Kidney (tissue), 14 donors: Measurements from ENCODE around the gene RELA. TPM values are rescaled to one million over a fixed set of nuclear protein-coding genes. Genes with fewer than 3 reads are reported as not detected.
A peak's percentile ranks its signal among the peaks of the same experiment; 100 is the strongest.

Source experiments
- DNase-seq, 5 donors: peaks; one replicate each; pipeline ENCODE4 v3.0.0-alpha.2; 2013 to 2020
- FAIRE-seq: peaks from 2 replicates; lab custom pipeline; 2012; peaks lifted over from hg19 to GRCh38; lab: Jason Lieb, UNC
- H3K27ac ChIP-seq, 2 donors: one replicate each; pipeline ENCODE4 v1.7.0; 2013; ENCODE audit warnings: low read depth in 2 of 2, low read length in 2 of 2, inconsistent platforms in 1 of 2
- H3K27me3 ChIP-seq: one replicate; pipeline ENCODE4 v1.7.1; 2013; ENCODE audit warnings: low read length, inconsistent platforms; ENCODE audit not compliant: control insufficient read depth, insufficient read depth
- H3K36me3 ChIP-seq, 3 donors: one replicate each; pipeline versions ENCODE4 v1.7.0 to v1.7.1; 2013; ENCODE audit warnings: low read length in 3 of 3, control low read depth in 1 of 3, inconsistent platforms in 1 of 3; ENCODE audit not compliant: insufficient read depth in 3 of 3, control insufficient read depth in 2 of 3
- H3K4me1 ChIP-seq, 3 donors: one replicate each; pipeline versions ENCODE4 v1.7.0 to v1.7.1; 2013; ENCODE audit warnings: low read length in 3 of 3, inconsistent platforms in 1 of 3, low read depth in 1 of 3; ENCODE audit not compliant: control insufficient read depth in 2 of 3, insufficient read depth in 2 of 3
- H3K4me3 ChIP-seq, 3 donors: one replicate each; pipeline versions ENCODE4 v1.7.0 to v1.8.1; 2013; ENCODE audit warnings: low read length in 3 of 3, control low read depth in 1 of 3, inconsistent platforms in 1 of 3
- H3K9ac ChIP-seq, 3 donors: one replicate each; pipeline versions ENCODE4 v1.7.0 to v1.7.1; 2013; ENCODE audit warnings: low read length in 3 of 3, control low read depth in 1 of 3, inconsistent platforms in 1 of 3
- H3K9me3 ChIP-seq, 3 donors: one replicate each; pipeline versions ENCODE4 v1.7.0 to v1.7.1; 2013; ENCODE audit warnings: low read length in 3 of 3, control low read depth in 1 of 3, inconsistent platforms in 1 of 3; ENCODE audit not compliant: control insufficient read depth in 2 of 3, insufficient read depth in 1 of 3
- intact Hi-C: fragments of 100-400 bp; cut with DNase I; formaldehyde crosslinking; loops from one replicate; pipeline ENCODE4 v1.11.1; 2022
- polyA plus RNA-seq: library from polyadenylated mRNA; stranded (reverse); fragments of 350-450 nt; fragmentation: Illumina TruSeq; extraction: RNeasy Lipid Tissue Mini Kit (QIAGEN cat#74804); gene quantifications from one replicate; pipeline ENCODE4 v1.2.3, GENCODE V29; 2014; ENCODE audit warnings: low read depth, low replicate concordance; ENCODE audit not compliant: insufficient read depth
- total RNA-seq: library from RNA; stranded (reverse); fragmentation: NEBNext Ultra II Directional; extraction: Animal tissue kit (Norgen Biotek cat#: 25700); gene quantifications from one replicate; pipeline ENCODE4 v1.2.1, GENCODE V29; 2021
- TF ChIP-seq, protein P1 (sequence below): IDR thresholded peaks from 3 replicates; pipeline ENCODE4 v1.5.1; 2012; ENCODE audit warnings: mild to moderate bottlenecking, moderate library complexity, borderline replicate concordance; ENCODE audit not compliant: insufficient read depth; ENCODE audit errors: extremely low read depth
- donor health status: control.
- donor health status: control.
- donor health status: control.
- donor health status: control.
- donor health status: control.
- donor health status: DM: yes; HTN: yes; CAD: no.
- donor health status: Normal renal cell carcinoma (clear cell type).

RELA gene
- total and polyA plus RNA-seq, 2 donors from 2014 or later, result 34.8 to 81.6 TPM

- Histone ChIP-seq H3K9me3 (no peaks in the 10 kb centered on the region), H3K9ac (no peak overlapping the region), H3K4me1 (peaks cover 0 to 29% (median 0%) of the 10 kb centered on the region in 3 donors), H3K27ac (no peak overlapping the region), H3K4me3 (no peak overlapping the region), H3K27me3 (no peaks in the 10 kb centered on the region), H3K36me3 (peaks cover 4 to 17% (median 16%) of the 10 kb centered on the region in 3 donors)
- TF ChIP-seq, protein P1, sequence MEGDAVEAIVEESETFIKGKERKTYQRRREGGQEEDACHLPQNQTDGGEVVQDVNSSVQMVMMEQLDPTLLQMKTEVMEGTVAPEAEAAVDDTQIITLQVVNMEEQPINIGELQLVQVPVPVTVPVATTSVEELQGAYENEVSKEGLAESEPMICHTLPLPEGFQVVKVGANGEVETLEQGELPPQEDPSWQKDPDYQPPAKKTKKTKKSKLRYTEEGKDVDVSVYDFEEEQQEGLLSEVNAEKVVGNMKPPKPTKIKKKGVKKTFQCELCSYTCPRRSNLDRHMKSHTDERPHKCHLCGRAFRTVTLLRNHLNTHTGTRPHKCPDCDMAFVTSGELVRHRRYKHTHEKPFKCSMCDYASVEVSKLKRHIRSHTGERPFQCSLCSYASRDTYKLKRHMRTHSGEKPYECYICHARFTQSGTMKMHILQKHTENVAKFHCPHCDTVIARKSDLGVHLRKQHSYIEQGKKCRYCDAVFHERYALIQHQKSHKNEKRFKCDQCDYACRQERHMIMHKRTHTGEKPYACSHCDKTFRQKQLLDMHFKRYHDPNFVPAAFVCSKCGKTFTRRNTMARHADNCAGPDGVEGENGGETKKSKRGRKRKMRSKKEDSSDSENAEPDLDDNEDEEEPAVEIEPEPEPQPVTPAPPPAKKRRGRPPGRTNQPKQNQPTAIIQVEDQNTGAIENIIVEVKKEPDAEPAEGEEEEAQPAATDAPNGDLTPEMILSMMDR, result no peak
- intact Hi-C loops, result no loop called here
- DNase-seq (peak in 1 of 5 donors; percentile 70), FAIRE-seq (no peak)
Observed at GRCh38 chr11:65637032-65637557, 25.6 kb downstream of the RELA start.

DNA sequence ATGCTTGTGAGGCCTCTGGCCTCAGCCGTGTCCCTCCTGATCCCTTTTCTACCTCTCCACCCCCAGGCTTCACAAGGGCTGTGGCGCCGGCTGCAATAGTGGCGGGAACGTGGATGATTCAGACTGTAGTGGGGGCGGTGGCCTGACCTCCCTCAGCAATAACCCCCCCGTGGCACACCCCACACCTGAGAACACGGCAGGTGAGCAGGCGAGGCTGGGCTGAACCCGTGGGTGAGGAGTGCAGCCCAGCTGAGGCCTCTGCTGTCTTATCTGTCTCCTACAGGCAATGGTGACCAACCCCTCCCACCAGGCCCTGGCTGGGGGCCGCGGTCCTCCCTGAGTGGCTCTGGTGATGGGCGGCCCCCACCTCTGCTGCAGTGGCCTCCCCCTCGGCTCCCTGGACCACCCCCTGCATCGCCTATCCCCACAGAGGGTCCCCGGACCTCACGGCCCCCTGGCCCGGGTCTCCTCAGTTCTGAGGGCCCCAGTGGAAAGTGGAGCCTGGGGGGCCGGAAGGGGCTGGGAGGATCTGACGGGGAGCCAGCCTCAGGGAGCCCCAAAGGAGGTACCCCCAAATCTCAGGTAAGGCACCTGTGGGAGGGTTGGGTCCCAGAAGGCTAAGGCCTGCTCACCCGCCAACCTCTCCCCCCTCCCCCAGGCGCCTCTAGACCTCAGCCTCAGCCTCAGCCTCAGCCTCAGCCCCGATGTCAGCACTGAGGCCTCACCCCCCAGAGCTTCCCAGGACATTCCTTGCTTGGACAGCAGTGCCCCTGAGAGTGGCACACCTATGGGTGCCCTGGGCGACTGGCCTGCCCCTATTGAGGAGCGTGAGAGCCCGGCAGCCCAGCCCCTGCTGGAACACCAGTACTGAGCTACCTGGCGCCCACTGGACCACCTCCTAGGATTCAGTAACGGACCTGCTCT is 26.3 kb downstream of the RELA start:
- TF ChIP-seq, protein P1, result no peak
- DNase-seq, result peak in 2 of 5 donors; percentile 65 to 81
- peaks cover 4 to 19% (median 16%) of the 10 kb centered on the region in 3 donors for H3K36me3 ChIP-seq
- no peak overlapping the region for H3K27ac ChIP-seq
- no peaks in the 10 kb centered on the region for H3K9me3 ChIP-seq
- H3K27me3 ChIP-seq, result no peaks in the 10 kb centered on the region
- H3K4me3 ChIP-seq, result no peak overlapping the region
- H3K9ac ChIP-seq, result no peak overlapping the region
- peaks cover 0 to 25% (median 0%) of the 10 kb centered on the region in 3 donors for H3K4me1 ChIP-seq
- intact Hi-C loops, result no loop called here
- no peak for FAIRE-seq

GRCh38 chr11:65634905-65635731 is 27.6 kb downstream of the RELA start:
- TF ChIP-seq, protein P1, result no peak
- peaks cover 4 to 25% (median 25%) of the 10 kb centered on the region in 3 donors for H3K36me3 ChIP-seq
- peak in 1 of 5 donors; percentile 50 for DNase-seq

More at GRCh38 chr11:65634905-65635731, 27.6 kb downstream of the RELA start:
- no peak overlapping the region for H3K4me3 ChIP-seq
- no peaks in the 10 kb centered on the region for H3K27me3 ChIP-seq
- FAIRE-seq, result no peak
- peaks cover 0 to 17% (median 0%) of the 10 kb centered on the region in 3 donors for H3K4me1 ChIP-seq
- no peak overlapping the region for H3K9ac ChIP-seq
- intact Hi-C loops, result no loop called here
- no peak overlapping the region for H3K27ac ChIP-seq
- no peaks in the 10 kb centered on the region for H3K9me3 ChIP-seq
